ENCODE measurements around the gene MRPS6.
A peak's percentile ranks its signal among the peaks of the same experiment; 100 is the strongest.

The MRPS6 gene

GRCh38 chr21:34071683-34072082, 1.7 kb upstream of the MRPS6 start:
- no peak for DNase-seq (ENCODE audit: low spot score)

- no peak for DNase-seq (ENCODE audit: low spot score)
These were observed 990 bp upstream of the MRPS6 start for GRCh38 chr21:34072145-34073031.

GRCh38 chr21:34073749-34074282, 438 bp downstream of the MRPS6 start:
- DNase-seq (ENCODE audit: low spot score) = peak; percentile 89

GRCh38 chr21:34074283-34075090, 1.1 kb downstream of the MRPS6 start:
- peak; percentile 16 for DNase-seq (ENCODE audit: low spot score)

- no peak for DNase-seq (ENCODE audit: low spot score)
These were observed 1.7 kb downstream of the MRPS6 start for GRCh38 chr21:34075091-34075425.

GRCh38 chr21:34075760-34076660, 2.6 kb downstream of the MRPS6 start:
- no peak for DNase-seq (ENCODE audit: low spot score)

GRCh38 chr21:34076835-34077234, 3.5 kb downstream of the MRPS6 start:
- DNase-seq (ENCODE audit: low spot score) = no peak

- DNase-seq (ENCODE audit: low spot score) = no peak
These were observed 4.5 kb downstream of the MRPS6 start for GRCh38 chr21:34077888-34078287.

- no peak for DNase-seq (ENCODE audit: low spot score)
These were observed 5.5 kb downstream of the MRPS6 start for GRCh38 chr21:34078915-34079314.

- DNase-seq (ENCODE audit: low spot score) = no peak
These were observed 7.3 kb downstream of the MRPS6 start for GRCh38 chr21:34080710-34081109.

GRCh38 chr21:34082769-34083168, 9.4 kb downstream of the MRPS6 start:
- DNase-seq (ENCODE audit: low spot score) = no peak

GRCh38 chr21:34083357-34083756, 10.0 kb downstream of the MRPS6 start:
- DNase-seq (ENCODE audit: low spot score) = no peak

- DNase-seq (ENCODE audit: low spot score) = no peak
These were observed 11.8 kb downstream of the MRPS6 start for GRCh38 chr21:34085129-34085528.

GRCh38 chr21:34086887-34087306, 13.5 kb downstream of the MRPS6 start:
- no peak for DNase-seq (ENCODE audit: low spot score)

- no peak for DNase-seq (ENCODE audit: low spot score)
These were observed 15.4 kb downstream of the MRPS6 start for GRCh38 chr21:34088752-34089151.

- DNase-seq (ENCODE audit: low spot score) = no peak
These were observed 17.7 kb downstream of the MRPS6 start for GRCh38 chr21:34091032-34091431.

- DNase-seq (ENCODE audit: low spot score) = peak; percentile 9
These were observed 18.2 kb downstream of the MRPS6 start for GRCh38 chr21:34091607-34092006.

- no peak for DNase-seq (ENCODE audit: low spot score)
These were observed 19.0 kb downstream of the MRPS6 start for GRCh38 chr21:34092262-34092921.

GRCh38 chr21:34093083-34093482, 19.7 kb downstream of the MRPS6 start:
- DNase-seq (ENCODE audit: low spot score) = no peak

- no peak for DNase-seq (ENCODE audit: low spot score)
These were observed 21.6 kb downstream of the MRPS6 start for GRCh38 chr21:34094949-34095348.

- DNase-seq (ENCODE audit: low spot score) = no peak
These were observed 24.1 kb downstream of the MRPS6 start for GRCh38 chr21:34097442-34097841.

Data from GM03348 (cell line).